BJ (cell line): ENCODE measurements around the gene MLC1. TPM values are rescaled to one million over a fixed set of nuclear protein-coding genes. Genes with fewer than 3 reads are reported as not detected.

Experiments used
- CTCF ChIA-PET: fragments of 350-600 bp; formaldehyde crosslinking; extraction: SDS; loops from one replicate; lab custom pipeline; 2021; ENCODE audit warnings: antibody characterized with exemption, inconsistent platforms; lab: Yijun Ruan, JAX
- POLR2A ChIA-PET: fragments of 300-600 bp; sonication (Branson Sonifier 250); formaldehyde crosslinking; extraction: SDS; loops from one replicate; lab custom pipeline; 2021; ENCODE audit warnings: antibody characterized with exemption; lab: Charles Lee
- DNase-seq: peaks from one replicate; pipeline ENCODE4 v3.0.0-alpha.2; 2011; ENCODE audit warnings: low read depth
- H3K27me3 ChIP-seq: 2 replicates; pipeline ENCODE4 v1.6.0; 2011; ENCODE audit warnings: low read length; ENCODE audit not compliant: control insufficient read depth, insufficient read depth
- H3K36me3 ChIP-seq: 2 replicates; pipeline ENCODE4 v1.5.1; 2011; ENCODE audit warnings: low read length; ENCODE audit not compliant: control insufficient read depth, insufficient read depth
- H3K4me3 ChIP-seq: 2 replicates; pipeline ENCODE4 v1.5.1; 2011; ENCODE audit warnings: low read depth, mild to moderate bottlenecking, control low read depth, low read length
- CTCF ChIP-seq: IDR thresholded peaks from 2 replicates; pipeline ENCODE4 v1.5.1; 2011; ENCODE audit warnings: low read depth, mild to moderate bottlenecking, control low read depth, inconsistent platforms, low read length, moderate library complexity; ENCODE audit not compliant: insufficient read depth
- polyA plus RNA-seq: library from polyadenylated mRNA; depleted of rRNA; stranded (reverse); fragments of >200 nt; gene quantifications from 2 replicates; pipeline ENCODE4 v1.2.3, GENCODE V29; 2011

MLC1 gene
- polyA plus RNA-seq, 1 experiment = 0.15 TPM

GRCh38 chr22:50070366-50070765, 14.9 kb downstream of the MLC1 start:
- no peak for DNase-seq
- Histone ChIP-seq H3K27me3 (no peaks in the 10 kb centered on the region; the same call in 1 of the 2 replicates), H3K36me3 (no peaks in the 10 kb centered on the region), H3K4me3 (no peak overlapping the region)
- ChIA-PET POLR2A (no interaction called here), CTCF (no interaction called here)
- no peak for TF ChIP-seq CTCF

GRCh38 chr22:50068096-50068495, 17.1 kb downstream of the MLC1 start:
- POLR2A ChIA-PET = no interaction called here
- CTCF ChIA-PET = no interaction called here
- Histone ChIP-seq H3K27me3 (no peaks in the 10 kb centered on the region), H3K4me3 (no peak overlapping the region), H3K36me3 (no peaks in the 10 kb centered on the region)
- TF ChIP-seq CTCF = no peak
- DNase-seq = no peak

- TF ChIP-seq CTCF = no peak
- H3K36me3 ChIP-seq = no peaks in the 10 kb centered on the region
- POLR2A ChIA-PET = no interaction called here
- H3K27me3 ChIP-seq = no peaks in the 10 kb centered on the region
- H3K4me3 ChIP-seq = no peak overlapping the region
- DNase-seq = no peak
- CTCF ChIA-PET = no interaction called here
Observed at GRCh38 chr22:50067244-50067643, 18.0 kb downstream of the MLC1 start.

- no peaks in the 10 kb centered on the region for H3K36me3 ChIP-seq
Observed at GRCh38 chr22:50064453-50064852, 20.8 kb downstream of the MLC1 start.

More at GRCh38 chr22:50064453-50064852, 20.8 kb downstream of the MLC1 start:
- no peak for TF ChIP-seq CTCF
- DNase-seq = no peak
- CTCF ChIA-PET = interaction anchor here (0.7 kb wide), 1 partner anchor 34 kb away, joined by 3 read pairs; no protein-coding TSS in a partner anchor
- POLR2A ChIA-PET = no interaction called here
- H3K4me3 ChIP-seq = no peak overlapping the region
- peaks cover 2% of the 10 kb centered on the region; the same call in 1 of the 2 replicates for H3K27me3 ChIP-seq
